H1 (cell line): Measurements from ENCODE around the gene MOSMO. TPM values are rescaled to one million over a fixed set of nuclear protein-coding genes. Genes with fewer than 3 reads are reported as not detected.
"Not testable (repeated sequence)": the region's sequence is repeated elsewhere in the genome, so short reads cannot be mapped to it uniquely, and the experiment has no call there.

Experiments
- CTCF ChIA-PET: fragments of 300-600 bp; sonication (Branson Sonifier 250); formaldehyde crosslinking; loops from one replicate; lab custom pipeline; 2021; ENCODE audit not compliant: partially characterized antibody; lab: Charles Lee
- POLR2A ChIA-PET: fragments of 300-600 bp; sonication (Branson Sonifier 250); formaldehyde crosslinking; loops from one replicate; lab custom pipeline; 2021; ENCODE audit warnings: inconsistent platforms; ENCODE audit not compliant: partially characterized antibody; lab: Charles Lee
- DNase-seq, 2 experiments: peaks; one replicate each; pipeline versions ENCODE4 v3.0.0 to v3.0.0-alpha.2; 2010 to 2022; ENCODE audit warnings: low spot score in 2 of 2, low read depth in 1 of 2, mixed read lengths in 1 of 2
- FAIRE-seq: peaks from 2 replicates; lab custom pipeline; 2011; peaks lifted over from hg19 to GRCh38; lab: Jason Lieb, UNC
- H2AFZ ChIP-seq: 2 replicates; pipeline ENCODE4 v1.8.1; 2012; ENCODE audit warnings: low read length, inconsistent platforms
- H2AK5ac ChIP-seq: 2 replicates; pipeline ENCODE4 v1.6.1; 2013; ENCODE audit warnings: low read depth, low read length
- H2BK120ac ChIP-seq: replicated peaks from 2 replicates; pipeline ENCODE3; 2013; ENCODE audit warnings: low read depth, low read length, inconsistent platforms
- H2BK12ac ChIP-seq: 2 replicates; pipeline ENCODE4 v1.6.1; 2013; ENCODE audit warnings: low read depth, low read length
- H2BK15ac ChIP-seq: 2 replicates; pipeline ENCODE4 v1.6.1; 2013; ENCODE audit warnings: low read length
- H2BK20ac ChIP-seq: 2 replicates; pipeline ENCODE4 v1.6.1; 2013; ENCODE audit warnings: low read length
- H2BK5ac ChIP-seq: 2 replicates; pipeline ENCODE4 v1.6.1; 2013; ENCODE audit warnings: low read depth, low read length
- H3K14ac ChIP-seq: 2 replicates; pipeline ENCODE4 v1.6.1; 2013; ENCODE audit warnings: inconsistent platforms; ENCODE audit not compliant: insufficient read length
- H3K18ac ChIP-seq: 2 replicates; pipeline ENCODE4 v1.6.1; 2013; ENCODE audit warnings: low read length; ENCODE audit errors: extremely low read depth
- H3K23ac ChIP-seq: 2 replicates; pipeline ENCODE4 v1.6.1; 2013; ENCODE audit warnings: inconsistent platforms; ENCODE audit not compliant: insufficient read length
- H3K23me2 ChIP-seq: 2 replicates; pipeline ENCODE4 v1.6.1; 2013; ENCODE audit warnings: low read depth, low read length
- H3K27ac ChIP-seq: 2 replicates; pipeline ENCODE4 v1.6.1; 2011; ENCODE audit warnings: low read depth, low read length, inconsistent platforms
- H3K27me3 ChIP-seq, 4 experiments: replicated peaks in 1 of 4; 1 replicate in 1 of 4; 2 replicates in 3 of 4; pipeline versions ENCODE4 v1.6.1 to v1.8.1; 2011 to 2013; ENCODE audit warnings: low read length in 3 of 4, mild to moderate bottlenecking in 3 of 4, inconsistent platforms in 2 of 4, mixed read lengths in 2 of 4, moderate library complexity in 1 of 4; ENCODE audit not compliant: control insufficient read depth in 3 of 4, insufficient read depth in 3 of 4; ENCODE audit errors: extremely low read depth in 1 of 4
- H3K36me3 ChIP-seq, 4 experiments: 2 replicates each; pipeline versions ENCODE4 v1.6.1 to v1.8.1; 2011 to 2013; ENCODE audit warnings: mild to moderate bottlenecking in 4 of 4, low read length in 3 of 4, moderate library complexity in 2 of 4, control low read depth in 1 of 4, inconsistent platforms in 1 of 4; ENCODE audit not compliant: insufficient read depth in 4 of 4, control insufficient read depth in 2 of 4
- H3K4ac ChIP-seq: replicated peaks from 2 replicates; pipeline ENCODE3; 2013; ENCODE audit warnings: low read length, low read depth, mixed read lengths, inconsistent platforms; ENCODE audit not compliant: insufficient read length
- H3K4me1 ChIP-seq, 4 experiments: replicated peaks in 1 of 4; 1 replicate in 1 of 4; 2 replicates in 3 of 4; pipeline versions ENCODE4 v1.6.1 to v1.8.1; 2011 to 2013; ENCODE audit warnings: low read length in 3 of 4, inconsistent platforms in 2 of 4, mixed read lengths in 1 of 4; ENCODE audit not compliant: insufficient read depth in 4 of 4, control insufficient read depth in 3 of 4
- H3K4me2 ChIP-seq, 2 experiments: 2 replicates each; pipeline versions ENCODE4 v1.6.1 to v1.8.1; 2011 to 2013; ENCODE audit warnings: low read depth in 2 of 2, low read length in 2 of 2, control low read depth in 1 of 2, inconsistent platforms in 1 of 2, mild to moderate bottlenecking in 1 of 2; ENCODE audit not compliant: insufficient read depth in 1 of 2
- H3K4me3 ChIP-seq, 4 experiments: fragments of 200-600, 300-600 bp in 1 of 4; sonication (generic), shearing (Covaris generic), sonication (Bioruptor Twin) in 1 of 4; 2 replicates each; pipeline versions ENCODE4 v1.5.1 to v1.8.1; 2011 to 2016; ENCODE audit warnings: low read length in 4 of 4, low read depth in 3 of 4, control low read depth in 2 of 4, inconsistent platforms in 2 of 4, mild to moderate bottlenecking in 2 of 4, mixed read lengths in 1 of 4, moderate library complexity in 1 of 4; ENCODE audit not compliant: insufficient read depth in 2 of 4; ENCODE audit errors: extremely low read depth in 1 of 4
- H3K56ac ChIP-seq: replicated peaks from 2 replicates; pipeline ENCODE3; 2013; ENCODE audit warnings: low read depth, mild to moderate bottlenecking, mixed read lengths, low read length, inconsistent platforms; ENCODE audit not compliant: insufficient read length
- H3K79me1 ChIP-seq: 2 replicates; pipeline ENCODE4 v1.6.1; 2013; ENCODE audit warnings: low read depth, low read length, control low read depth
- H3K79me2 ChIP-seq, 2 experiments: 2 replicates each; pipeline versions ENCODE4 v1.6.1 to v1.8.1; 2012 to 2013; ENCODE audit warnings: low read length in 2 of 2, mild to moderate bottlenecking in 2 of 2, inconsistent platforms in 1 of 2; ENCODE audit not compliant: insufficient read depth in 2 of 2, control insufficient read depth in 1 of 2
- H3K9ac ChIP-seq, 4 experiments: replicated peaks in 1 of 4; 1 replicate in 1 of 4; 2 replicates in 3 of 4; pipeline versions ENCODE4 v1.6.1 to v1.8.1; 2011 to 2013; ENCODE audit warnings: low read depth in 3 of 4, low read length in 3 of 4, control low read depth in 2 of 4, mild to moderate bottlenecking in 2 of 4, moderate library complexity in 2 of 4, inconsistent platforms in 1 of 4; ENCODE audit errors: extremely low read depth in 1 of 4
- H3K9me3 ChIP-seq, 2 experiments: 2 replicates each; pipeline versions ENCODE4 v1.6.1 to v1.8.1; 2012 to 2013; ENCODE audit warnings: mild to moderate bottlenecking in 2 of 2, moderate library complexity in 2 of 2, control low read depth in 1 of 2, inconsistent platforms in 1 of 2, low read depth in 1 of 2, low read length in 1 of 2, mixed read lengths in 1 of 2; ENCODE audit not compliant: insufficient read depth in 2 of 2
- H4K20me1 ChIP-seq, 2 experiments: replicated peaks in 1 of 2; 2 replicates each; pipeline versions ENCODE3 to v1.8.1; 2011 to 2013; ENCODE audit warnings: inconsistent platforms in 2 of 2, low read length in 2 of 2, mild to moderate bottlenecking in 1 of 2; ENCODE audit not compliant: insufficient read depth in 2 of 2, control insufficient read depth in 1 of 2
- H4K5ac ChIP-seq: 2 replicates; pipeline ENCODE4 v1.6.1; 2013; ENCODE audit warnings: low read length, low read depth, mixed read lengths, inconsistent platforms; ENCODE audit not compliant: insufficient read length
- H4K8ac ChIP-seq: 2 replicates; pipeline ENCODE4 v1.8.0; 2013; ENCODE audit warnings: mild to moderate bottlenecking, moderate library complexity, low read length, inconsistent platforms; ENCODE audit not compliant: insufficient read depth; ENCODE audit errors: extremely low read depth
- H4K91ac ChIP-seq: replicated peaks from 2 replicates; pipeline ENCODE3; 2013; ENCODE audit warnings: low read length, mixed read lengths, inconsistent platforms; ENCODE audit not compliant: insufficient read length
- WGBS, 2 experiments: shearing (Covaris generic) in 1 of 2; methylation state at CpG; one replicate each; pipeline versions ENCODE4 v1.1.6 to v1.1.7; 2013 to 2015; ENCODE audit warnings: low lambda C conversion rate in 2 of 2, mixed read lengths in 2 of 2, inconsistent platforms in 1 of 2, low coverage in 1 of 2, missing lambda C conversion rate in 1 of 2; ENCODE audit not compliant: insufficient replicate concordance in 2 of 2, insufficient coverage in 1 of 2, insufficient read length in 1 of 2; ENCODE audit errors: extremely low coverage in 1 of 2, missing lambda C conversion rate in 1 of 2; 5-methylcytosine and 5-hydroxymethylcytosine counted together
- polyA plus RNA-seq, 7 experiments: library from polyadenylated mRNA; depleted of rRNA in 3 of 7; stranded (reverse) in 5 of 7; unstranded in 2 of 7; fragments of >200 nt in 5 of 7; fragments of 200-250 nt in 2 of 7; gene quantifications; 1 replicate in 5 of 7; 2 replicates in 1 of 7; 4 replicates in 1 of 7; pipeline versions ENCODE4 v1.2.1 to v1.2.3, GENCODE V29; 2011 to 2013; ENCODE audit warnings: missing spikeins in 2 of 7, mixed read lengths in 2 of 7
- total RNA-seq: library from RNA; stranded (reverse); fragmentation: NEBNext Ultra II Directional; extraction: Animal tissue kit (Norgen Biotek cat#: 25700); gene quantifications from 2 replicates; pipeline ENCODE4 v1.2.1, GENCODE V29; 2021

MOSMO gene
- total and polyA plus RNA-seq, 2 of the 8 experiments (the other 6 are each of a cell fraction or from before 2014, with no cell fraction given): 8.6 to 14.8 TPM

- H3K27me3 ChIP-seq, H4K91ac ChIP-seq, H2BK5ac ChIP-seq, POLR2A ChIA-PET, H3K4me1 ChIP-seq, H3K14ac ChIP-seq, H3K23me2 ChIP-seq, H3K9ac ChIP-seq, DNase-seq, H4K5ac ChIP-seq, H3K27ac ChIP-seq, H4K8ac ChIP-seq, H3K4me2 ChIP-seq, FAIRE-seq, H3K23ac ChIP-seq, H3K4ac ChIP-seq, H2BK20ac ChIP-seq, H2BK15ac ChIP-seq, H3K18ac ChIP-seq, H2BK12ac ChIP-seq, H3K36me3 ChIP-seq, H2AK5ac ChIP-seq, H2AFZ ChIP-seq, H4K20me1 ChIP-seq, H3K56ac ChIP-seq, H3K9me3 ChIP-seq, H2BK120ac ChIP-seq, H3K79me1 ChIP-seq, H3K4me3 ChIP-seq: not testable (repeated sequence)
- WGBS, 2 experiments: 89% methylated on average over 4 of the region's 4 CpGs; no CpG with 5 or more reads in 1 of the 2 experiments
- H3K79me2 ChIP-seq: peaks cover 0 to 42% of the 10 kb centered on the region in 2 experiments; a peak in 3 of 4 replicates
- CTCF ChIA-PET: interaction anchor here (0.6 to 1.1 kb wide), 3 partner anchors 11 to 31 kb away, joined by 3 read pairs; no protein-coding TSS in a partner anchor
Observed at GRCh38 chr16:22024785-22025184, 16.9 kb downstream of the MOSMO start.
